Measurements from ENCODE around the gene PNKD. TPM values are rescaled to one million over a fixed set of nuclear protein-coding genes. Genes with fewer than 3 reads are reported as not detected.

Gene PNKD
- total RNA-seq, 4 donors from 2014 or later, result 40.3 to 74.1 (median 56.5) TPM

GRCh38 chr2:218368150-218368528 is 97.8 kb downstream of the PNKD start:
- intact Hi-C loops (cut with DNase I), result no loop called here
- Histone ChIP-seq H3K36me3 (no peaks in the 10 kb centered on the region), H3K4me1 (peaks cover 15 to 25% (median 23%) of the 10 kb centered on the region in 4 donors), H3K27me3 (no peaks in the 10 kb centered on the region), H3K9me3 (peaks cover 0 to 8% (median 6%) of the 10 kb centered on the region in 4 donors), H3K4me3 (peak overlapping the region; percentile 55 to 65 (median 60)), H3K27ac (replicated peaks in 1 of 4) (peak overlapping the region; percentile 83 to 88 (median 86))
- no peak for DNase-seq (ENCODE audit: extremely low spot score)
- TF ChIP-seq POLR2AphosphoS5 (IDR thresholded peaks at IDR 0.05) (no peak), CTCF (IDR thresholded peaks at IDR 0.05) (no peak), EP300 (IDR thresholded peaks at IDR 0.05) (no peak), POLR2A (IDR thresholded peaks at IDR 0.05; ENCODE audit: low read depth) (no peak)
- WGBS, result 62% methylated on average over 20 of the region's 21 CpGs

- peak overlapping the region; percentile 55 to 65 (median 60) for H3K4me3 ChIP-seq
These were observed 98.4 kb downstream of the PNKD start for GRCh38 chr2:218368621-218369153.

GRCh38 chr2:218369330-218369729 is 99.0 kb downstream of the PNKD start:
- Histone ChIP-seq H3K9me3 (peaks cover 0 to 8% (median 6%) of the 10 kb centered on the region in 4 donors), H3K36me3 (no peaks in the 10 kb centered on the region), H3K27ac (replicated peaks in 1 of 4) (peak overlapping the region; percentile 83 to 88 (median 86)), H3K4me3 (no peak overlapping the region), H3K27me3 (no peaks in the 10 kb centered on the region), H3K4me1 (peaks cover 15 to 25% (median 23%) of the 10 kb centered on the region in 4 donors)
- intact Hi-C loops (cut with DNase I), result no loop called here
- no peak for DNase-seq (ENCODE audit: extremely low spot score)
- WGBS, result 51% methylated on average over 2 of the region's 2 CpGs
- TF ChIP-seq EP300 (IDR thresholded peaks at IDR 0.05) (no peak), POLR2AphosphoS5 (IDR thresholded peaks at IDR 0.05) (no peak), POLR2A (IDR thresholded peaks at IDR 0.05; ENCODE audit: low read depth) (no peak), CTCF (IDR thresholded peaks at IDR 0.05) (no peak)

More at GRCh38 chr2:218368621-218369153, 98.4 kb downstream of the PNKD start:
- peaks cover 15 to 25% (median 23%) of the 10 kb centered on the region in 4 donors for H3K4me1 ChIP-seq
- H3K36me3 ChIP-seq, result no peaks in the 10 kb centered on the region
- no peak for TF ChIP-seq POLR2A (IDR thresholded peaks at IDR 0.05; ENCODE audit: low read depth)
- TF ChIP-seq EP300 (IDR thresholded peaks at IDR 0.05), result no peak
- TF ChIP-seq CTCF (IDR thresholded peaks at IDR 0.05), result peak in 2 of 3 experiments; percentile 26 to 32
- peak; percentile 33 to 49 for TF ChIP-seq POLR2AphosphoS5 (IDR thresholded peaks at IDR 0.05)
- DNase-seq (ENCODE audit: extremely low spot score), result no peak
- intact Hi-C loops (cut with DNase I), result no loop called here
- H3K27me3 ChIP-seq, result no peaks in the 10 kb centered on the region
- 23% methylated on average over 20 of the region's 27 CpGs for WGBS
- H3K9me3 ChIP-seq, result peaks cover 0 to 8% (median 6%) of the 10 kb centered on the region in 4 donors
- peak overlapping the region; percentile 83 to 88 (median 86) for H3K27ac ChIP-seq (replicated peaks in 1 of 4)

- no peaks in the 10 kb centered on the region for H3K36me3 ChIP-seq
- WGBS, result 75% methylated on average over 11 of the region's 11 CpGs
- H3K27ac ChIP-seq (replicated peaks in 1 of 4), result peak overlapping the region; percentile 83 to 88 (median 86)
- no peak for TF ChIP-seq POLR2A (IDR thresholded peaks at IDR 0.05; ENCODE audit: low read depth)
- peak; percentile 9 for TF ChIP-seq EP300 (IDR thresholded peaks at IDR 0.05)
- TF ChIP-seq POLR2AphosphoS5 (IDR thresholded peaks at IDR 0.05), result peak; percentile 42 to 61
- no peak for TF ChIP-seq CTCF (IDR thresholded peaks at IDR 0.05)
- H3K27me3 ChIP-seq, result no peaks in the 10 kb centered on the region
- no peak overlapping the region for H3K4me3 ChIP-seq
- intact Hi-C loops (cut with DNase I), result no loop called here
- no peak for DNase-seq (ENCODE audit: extremely low spot score)
- H3K4me1 ChIP-seq, result peaks cover 15 to 34% (median 30%) of the 10 kb centered on the region in 4 donors
- peaks cover 0 to 8% (median 6%) of the 10 kb centered on the region in 4 donors for H3K9me3 ChIP-seq
These were observed 100.2 kb downstream of the PNKD start for GRCh38 chr2:218370410-218371063.

Measured in esophagus muscularis mucosa (tissue), 4 donors.